ENCODE data around the gene CYP3A5.
"Not testable (repeated sequence)": the region's sequence is repeated elsewhere in the genome, so short reads cannot be mapped to it uniquely, and the experiment has no call there.

The CYP3A5 gene

GRCh38 chr7:99638731-99639130, 41.1 kb downstream of the CYP3A5 start:
- DNase-seq (ENCODE audit: low read depth) = no peak

- DNase-seq (ENCODE audit: low read depth) = not testable (repeated sequence)
These were observed 42.4 kb downstream of the CYP3A5 start for GRCh38 chr7:99637414-99637813.

GRCh38 chr7:99631295-99632109, 48.3 kb downstream of the CYP3A5 start:
- DNase-seq (ENCODE audit: low read depth) = no peak

- DNase-seq (ENCODE audit: low read depth) = no peak
These were observed 50.2 kb downstream of the CYP3A5 start for GRCh38 chr7:99629643-99630042.

GRCh38 chr7:99628471-99629465, 51.0 kb downstream of the CYP3A5 start:
- no peak for DNase-seq (ENCODE audit: low read depth)

- DNase-seq (ENCODE audit: low read depth) = no peak
These were observed 52.3 kb downstream of the CYP3A5 start for GRCh38 chr7:99627513-99627912.

- no peak for DNase-seq (ENCODE audit: low read depth)
These were observed 53.1 kb downstream of the CYP3A5 start for GRCh38 chr7:99626661-99627060.

- no peak for DNase-seq (ENCODE audit: low read depth)
These were observed 53.8 kb downstream of the CYP3A5 start for GRCh38 chr7:99625961-99626360.

GRCh38 chr7:99625321-99625720, 54.5 kb downstream of the CYP3A5 start:
- no peak for DNase-seq (ENCODE audit: low read depth)

- DNase-seq (ENCODE audit: low read depth) = peak; percentile 75
These were observed 55.3 kb downstream of the CYP3A5 start for GRCh38 chr7:99624484-99624883.

- DNase-seq (ENCODE audit: low read depth) = peak; percentile 23
These were observed 55.9 kb downstream of the CYP3A5 start for GRCh38 chr7:99623702-99624447.

GRCh38 chr7:99623091-99623693, 56.6 kb downstream of the CYP3A5 start:
- no peak for DNase-seq (ENCODE audit: low read depth)

GRCh38 chr7:99622596-99622995, 57.2 kb downstream of the CYP3A5 start:
- no peak for DNase-seq (ENCODE audit: low read depth)

GRCh38 chr7:99621271-99621670, 58.5 kb downstream of the CYP3A5 start:
- no peak for DNase-seq (ENCODE audit: low read depth)

GRCh38 chr7:99619571-99620130, 60.1 kb downstream of the CYP3A5 start:
- no peak for DNase-seq (ENCODE audit: low read depth)

- no peak for DNase-seq (ENCODE audit: low read depth)
These were observed 61.1 kb downstream of the CYP3A5 start for GRCh38 chr7:99618726-99619125.

GRCh38 chr7:99617192-99617781, 62.5 kb downstream of the CYP3A5 start:
- DNase-seq (ENCODE audit: low read depth) = no peak

- peak; percentile 78 for DNase-seq (ENCODE audit: low read depth)
These were observed 63.2 kb downstream of the CYP3A5 start, which contains the start of gene ZSCAN25 for GRCh38 chr7:99616359-99617191. ZSCAN25 (plus strand) TSS chr7:99616946; CDS start chr7:99619607, 2,661 bp downstream.

GRCh38 chr7:99615989-99616358, 63.8 kb downstream of the CYP3A5 start:
- no peak for DNase-seq (ENCODE audit: low read depth)

GRCh38 chr7:99614495-99614894, 65.3 kb downstream of the CYP3A5 start:
- no peak for DNase-seq (ENCODE audit: low read depth)

All from activated gamma-delta T cell treated with anti-CD3 and anti-CD28 coated beads, Interleukin-2, amount 50 U/mL, for 16 hours (primary cell).